Chondrocyte (in vitro differentiated cells): Measurements from ENCODE around the gene CORO1C. TPM values are rescaled to one million over a fixed set of nuclear protein-coding genes. Genes with fewer than 3 reads are reported as not detected.

Experiments
- DNase-seq: peaks from one replicate; pipeline ENCODE4 v3.0.0; 2021; ENCODE audit warnings: mixed read lengths, low spot score
- H3K27ac Mint-ChIP-seq: one replicate; pipeline ENCODE4 v1.8.0; 2021; ENCODE audit warnings: mild to moderate bottlenecking, moderate library complexity, mixed read lengths; ENCODE audit not compliant: unreplicated experiment
- H3K27me3 Mint-ChIP-seq: 2 replicates; pipeline ENCODE4 v1.8.0; 2021; ENCODE audit warnings: low read depth, mixed read lengths
- H3K36me3 Mint-ChIP-seq: 2 replicates; pipeline ENCODE4 v1.8.0; 2021; ENCODE audit warnings: low read depth, mixed read lengths
- H3K4me1 Mint-ChIP-seq: 2 replicates; pipeline ENCODE4 v1.8.0; 2021; ENCODE audit warnings: low read depth, mild to moderate bottlenecking, mixed read lengths
- H3K4me3 Mint-ChIP-seq: one replicate; pipeline ENCODE4 v1.8.0; 2021; ENCODE audit warnings: mild to moderate bottlenecking, moderate library complexity, mixed read lengths; ENCODE audit not compliant: unreplicated experiment
- H3K9me3 Mint-ChIP-seq: 2 replicates; pipeline ENCODE4 v1.8.0; 2021; ENCODE audit warnings: low read depth, mixed read lengths
- CTCF ChIP-seq: fragments of 200-600 bp; sonication (generic); IDR thresholded peaks from 2 replicates; pipeline ENCODE4 v1.5.0; 2021; ENCODE audit warnings: antibody characterized with exemption, mild to moderate bottlenecking, moderate library complexity
- total RNA-seq: library from RNA; stranded (reverse); gene quantifications from 3 replicates; pipeline ENCODE4 v1.2.1, GENCODE V29; 2021

CORO1C gene
- total RNA-seq, 1 donor from 2014 or later: 336 TPM

GRCh38 chr12:108647585-108648287 lies 83.6 kb downstream of the CORO1C start:
- no peak for DNase-seq
- no peak for TF ChIP-seq CTCF
- H3K27ac Mint-ChIP-seq: peak overlapping the region; percentile 65
- H3K4me1 Mint-ChIP-seq: peaks cover 58% of the 10 kb centered on the region
- peaks cover 52% of the 10 kb centered on the region for H3K36me3 Mint-ChIP-seq
- no peaks in the 10 kb centered on the region for H3K27me3 Mint-ChIP-seq
- H3K4me3 Mint-ChIP-seq: no peak overlapping the region
- H3K9me3 Mint-ChIP-seq: no peaks in the 10 kb centered on the region

GRCh38 chr12:108646600-108647579 lies 84.4 kb downstream of the CORO1C start:
- H3K4me1 Mint-ChIP-seq: peaks cover 61% of the 10 kb centered on the region
- H3K4me3 Mint-ChIP-seq: no peak overlapping the region
- TF ChIP-seq CTCF: peak; percentile 42
- DNase-seq: no peak
- no peak overlapping the region for H3K27ac Mint-ChIP-seq
- peaks cover 50% of the 10 kb centered on the region for H3K36me3 Mint-ChIP-seq
- no peaks in the 10 kb centered on the region for H3K27me3 Mint-ChIP-seq
- H3K9me3 Mint-ChIP-seq: no peaks in the 10 kb centered on the region

- H3K9me3 Mint-ChIP-seq: no peaks in the 10 kb centered on the region
- H3K27ac Mint-ChIP-seq: peak overlapping the region; percentile 33
- H3K4me1 Mint-ChIP-seq: peaks cover 71% of the 10 kb centered on the region
- no peaks in the 10 kb centered on the region for H3K27me3 Mint-ChIP-seq
- H3K36me3 Mint-ChIP-seq: peaks cover 50% of the 10 kb centered on the region
- H3K4me3 Mint-ChIP-seq: no peak overlapping the region
- no peak for TF ChIP-seq CTCF
- DNase-seq: no peak
These were observed 85.4 kb downstream of the CORO1C start for GRCh38 chr12:108645686-108646599.

GRCh38 chr12:108644811-108645120 lies 86.6 kb downstream of the CORO1C start:
- no peak overlapping the region for H3K4me3 Mint-ChIP-seq
- H3K27ac Mint-ChIP-seq: no peak overlapping the region
- no peaks in the 10 kb centered on the region for H3K9me3 Mint-ChIP-seq
- H3K4me1 Mint-ChIP-seq: peaks cover 70% of the 10 kb centered on the region
- H3K27me3 Mint-ChIP-seq: no peaks in the 10 kb centered on the region
- TF ChIP-seq CTCF: no peak
- peaks cover 51% of the 10 kb centered on the region for H3K36me3 Mint-ChIP-seq
- no peak for DNase-seq
